HG03280 (cell line): ENCODE results near the gene MTREX.

Experiments used
- ATAC-seq: cut with Tn5 transposase; IDR thresholded peaks from one replicate; pipeline ENCODE4 v1.9.1; 2021; ENCODE audit warnings: mild to moderate bottlenecking, moderate library complexity; ENCODE audit not compliant: unreplicated experiment

Gene MTREX

DNA sequence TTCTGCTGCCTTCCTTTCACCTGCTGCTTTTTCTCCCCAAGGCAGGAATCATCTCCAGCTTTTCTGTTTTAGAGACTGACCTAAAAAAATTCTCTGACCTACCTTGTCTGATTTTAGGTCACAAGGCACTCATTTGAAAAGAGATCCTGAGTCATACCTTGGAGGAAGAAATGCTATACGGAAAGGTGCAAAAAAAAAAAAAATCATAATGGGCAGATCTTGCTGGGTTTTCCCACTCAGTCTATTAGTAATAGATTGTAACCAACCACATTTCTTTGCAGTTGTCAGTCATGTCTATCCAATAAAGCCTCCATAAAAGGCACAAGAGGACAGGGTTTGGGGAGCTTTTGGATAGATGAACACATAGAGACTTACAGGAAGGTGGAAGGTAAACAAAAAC, 70.0 kb downstream of the MTREX start:
- no peak for ATAC-seq

GRCh38 chr5:55383254-55383653, 75.5 kb downstream of the MTREX start:
- no peak for ATAC-seq

DNA sequence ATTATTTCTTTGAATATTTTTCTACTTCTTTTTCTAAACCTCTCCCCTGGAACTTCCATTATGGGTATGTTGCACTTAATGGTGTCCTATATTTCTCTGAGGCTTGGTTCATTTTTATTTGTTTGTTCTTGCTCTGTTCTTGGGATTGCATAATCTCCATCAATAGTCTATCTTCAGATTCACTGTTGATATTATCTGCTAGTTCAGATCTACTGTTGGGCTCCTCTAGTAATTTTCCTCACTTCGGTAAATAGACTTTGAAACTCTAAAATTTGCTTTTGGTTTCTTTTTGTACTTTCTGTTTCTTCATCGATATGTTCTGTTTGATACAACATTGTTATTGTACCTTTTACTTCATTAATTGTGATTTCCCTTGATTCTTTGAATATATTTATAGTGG, 76.3 kb downstream of the MTREX start:
- no peak for ATAC-seq

DNA sequence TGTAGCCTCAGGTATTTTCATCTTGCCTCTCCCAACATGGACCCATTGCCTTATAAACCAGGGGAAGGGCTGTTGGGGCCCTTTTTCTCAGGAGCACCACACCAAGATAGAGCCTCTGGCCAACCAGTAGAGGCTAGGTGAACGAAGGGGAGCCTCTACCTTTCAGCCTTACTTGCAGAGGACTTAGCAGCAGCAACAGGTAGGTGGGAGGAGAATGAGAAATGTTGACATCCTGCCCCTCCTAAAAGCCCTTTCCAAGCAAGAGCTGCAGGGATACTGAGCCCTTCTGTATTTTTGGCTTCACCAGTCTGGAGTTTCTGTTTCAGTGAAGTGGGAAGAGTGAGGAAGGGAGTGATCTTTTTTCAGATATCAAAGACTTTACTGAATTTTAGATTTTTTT, 77.4 kb downstream of the MTREX start:
- no peak for ATAC-seq

DNA sequence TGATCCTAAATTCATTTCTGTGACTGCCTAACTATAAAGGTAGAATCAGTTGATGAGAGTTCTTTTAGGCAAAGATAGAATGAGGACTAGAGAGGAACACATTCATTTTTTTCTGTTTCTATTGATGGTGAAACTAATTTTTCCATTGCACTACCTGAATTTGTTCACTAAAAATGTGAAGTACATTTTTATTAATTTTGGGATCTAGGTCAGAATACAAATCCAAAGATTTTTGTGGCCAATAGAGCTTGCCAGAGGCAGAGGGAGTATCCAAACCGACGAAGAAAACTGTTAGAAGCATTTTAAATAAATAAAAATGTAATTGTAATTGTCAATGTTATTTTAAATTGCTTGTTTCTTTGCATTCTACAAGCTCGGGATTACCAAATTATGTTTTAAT, 78.1 kb downstream of the MTREX start:
- ATAC-seq = no peak

- ATAC-seq = no peak
Measured at GRCh38 chr5:55386356-55386755, 78.6 kb downstream of the MTREX start.

DNA sequence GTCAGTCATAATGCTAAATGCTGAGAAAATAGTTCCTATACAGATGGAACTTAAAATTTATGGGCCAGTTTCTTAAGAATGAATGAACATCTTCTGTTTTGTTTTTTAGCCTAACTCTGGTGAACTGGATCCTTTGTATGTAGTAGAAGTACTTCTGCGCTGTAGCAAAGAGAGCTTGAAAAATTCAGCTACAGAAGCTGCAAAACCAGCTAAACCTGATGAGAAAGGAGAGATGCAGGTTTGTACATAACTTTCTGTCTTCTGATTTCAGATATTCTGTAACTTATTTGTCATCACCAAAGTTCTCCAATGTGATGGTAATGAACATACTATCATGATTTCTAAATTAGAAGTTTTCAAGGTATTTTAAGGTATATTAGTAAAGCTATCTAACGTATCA, 80.1 kb downstream of the MTREX start:
- ATAC-seq = no peak

DNA sequence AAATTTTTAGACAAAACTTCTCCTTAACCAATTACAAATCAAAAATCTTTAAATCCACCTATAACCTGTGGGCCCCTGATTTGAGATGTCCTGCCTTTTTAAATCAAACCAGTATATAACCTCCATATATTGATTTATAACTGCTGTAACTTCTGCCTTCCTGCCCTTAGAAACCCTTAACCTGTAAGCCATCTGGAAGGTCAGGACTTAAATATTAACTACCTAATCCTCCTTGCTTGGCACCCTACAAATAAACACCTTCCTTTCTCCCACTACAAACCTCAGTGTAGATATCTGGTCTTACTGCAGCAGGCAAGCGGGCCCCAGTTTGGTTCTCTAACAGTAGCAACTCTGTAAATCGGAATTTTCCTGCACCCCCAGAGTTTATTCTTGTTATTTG, 83.9 kb downstream of the MTREX start:
- no peak for ATAC-seq

DNA sequence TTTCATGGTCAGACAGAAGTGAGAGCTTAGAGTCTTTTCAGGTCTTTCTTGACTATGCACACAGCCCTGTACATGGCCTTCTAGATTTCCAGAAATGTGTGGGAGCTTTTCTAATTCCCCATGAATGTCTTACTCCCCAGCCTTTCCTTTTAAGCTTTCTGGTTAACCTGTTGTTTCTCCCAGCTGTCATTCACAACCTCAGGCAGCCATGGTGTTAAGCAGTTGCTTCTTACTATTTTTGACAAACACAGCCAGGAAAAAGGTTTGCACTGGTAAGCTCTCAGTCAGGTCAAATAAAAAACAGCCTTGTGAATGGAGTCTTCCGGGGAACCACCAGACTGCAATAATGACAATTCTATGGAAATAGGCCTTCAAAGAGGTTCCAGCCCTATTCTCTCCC, 84.9 kb downstream of the MTREX start:
- ATAC-seq = no peak

- no peak for ATAC-seq
Measured at GRCh38 chr5:55393501-55394175, 85.8 kb downstream of the MTREX start.

GRCh38 chr5:55402199-55402598, 94.4 kb downstream of the MTREX start:
- no peak for ATAC-seq

DNA sequence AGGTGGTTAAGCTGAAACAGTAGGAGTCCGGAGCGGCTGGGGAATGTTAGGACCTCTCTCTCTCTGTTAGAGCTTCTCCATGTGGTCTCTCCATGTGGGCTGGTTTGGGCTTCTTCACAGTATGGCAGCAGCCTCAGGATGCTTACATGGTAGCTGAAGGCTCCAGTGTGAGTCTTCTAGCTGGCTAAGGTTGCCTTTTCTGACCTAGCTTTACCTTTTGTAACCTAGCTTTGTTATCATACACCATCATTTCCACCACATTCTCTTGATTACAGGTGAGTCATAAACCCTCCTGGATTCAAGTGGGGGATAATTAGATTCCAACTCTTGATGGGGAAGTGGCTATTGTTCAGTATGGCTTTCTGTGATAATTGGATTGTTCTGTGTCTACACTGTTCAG, 98.5 kb downstream of the MTREX start:
- ATAC-seq = no peak

GRCh38 chr5:55407059-55407684, 99.4 kb downstream of the MTREX start:
- ATAC-seq = no peak

DNA sequence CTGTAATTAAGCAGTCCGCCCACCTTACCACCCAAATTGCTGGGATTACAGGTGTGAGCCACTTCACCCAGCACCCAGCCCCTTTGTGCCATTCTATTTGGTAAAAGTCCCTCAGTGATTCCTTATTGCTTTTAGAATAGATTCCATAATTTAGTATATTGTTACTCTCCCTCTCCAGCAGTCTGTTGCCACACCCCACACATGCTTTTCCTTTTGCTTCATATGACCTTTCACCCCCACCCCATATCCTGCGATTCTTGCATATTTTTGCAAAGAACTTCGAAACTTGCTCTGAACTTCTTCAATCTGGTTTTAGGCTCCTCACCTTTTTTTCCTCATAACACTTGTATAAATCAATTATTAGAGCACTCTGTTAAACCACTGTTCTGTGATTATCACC, 100.2 kb downstream of the MTREX start:
- ATAC-seq = no peak

DNA sequence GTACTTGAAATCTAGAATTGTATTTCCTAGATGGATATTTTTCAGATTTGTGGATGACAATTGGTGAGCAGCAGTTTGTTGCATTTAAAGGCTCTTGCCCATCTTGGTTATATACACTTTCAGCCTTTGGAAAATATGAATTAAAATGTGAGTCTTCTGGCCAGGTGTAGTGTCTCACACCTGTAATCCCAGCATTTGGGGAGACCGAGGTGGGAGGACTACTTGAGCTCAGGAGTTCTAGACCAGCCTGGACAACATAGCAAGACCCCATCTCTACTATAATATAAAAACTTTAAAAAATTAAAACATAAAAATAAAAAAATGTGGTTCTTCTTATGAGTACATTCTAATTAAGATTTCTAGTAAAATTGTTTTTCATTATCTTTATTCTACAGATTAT, 102.0 kb downstream of the MTREX start:
- ATAC-seq = no peak

DNA sequence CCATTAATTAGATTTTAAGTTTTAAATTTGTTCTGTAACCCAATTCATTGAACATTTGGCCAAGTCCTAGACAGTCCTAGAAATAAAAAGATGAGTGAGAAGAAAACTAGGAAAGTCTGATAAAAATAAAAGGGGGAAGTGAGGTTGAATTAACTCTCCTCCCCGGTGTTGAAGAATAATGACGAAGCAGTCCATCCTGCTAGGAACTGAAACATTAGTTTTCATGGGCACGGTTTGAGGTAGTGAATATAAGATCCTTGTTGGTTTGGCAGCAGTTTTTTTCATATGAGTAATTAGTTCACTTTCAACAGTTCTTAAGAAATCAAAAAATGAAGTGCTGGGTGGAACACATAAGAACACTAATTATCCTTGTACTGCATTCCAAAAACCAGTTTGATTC, 103.1 kb downstream of the MTREX start:
- no peak for ATAC-seq

DNA sequence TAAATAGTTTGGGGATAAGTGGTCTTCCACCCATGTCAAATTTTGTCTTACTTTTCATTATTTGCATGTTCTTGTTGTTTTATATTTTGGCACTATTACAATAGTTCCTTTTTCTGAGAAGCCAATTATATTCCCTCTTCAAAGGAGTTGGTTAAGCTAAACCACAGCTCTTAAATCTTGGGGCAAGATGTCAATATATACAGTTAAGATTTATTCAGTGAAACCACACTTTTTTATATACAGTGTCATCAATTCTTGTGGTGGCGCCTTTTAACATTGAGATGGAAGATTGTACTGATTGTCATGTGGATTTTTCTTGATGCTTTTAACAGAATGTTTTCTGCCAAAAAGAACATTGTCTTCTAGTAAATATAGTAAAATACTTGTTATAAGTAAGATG, 104.1 kb downstream of the MTREX start:
- no peak for ATAC-seq

DNA sequence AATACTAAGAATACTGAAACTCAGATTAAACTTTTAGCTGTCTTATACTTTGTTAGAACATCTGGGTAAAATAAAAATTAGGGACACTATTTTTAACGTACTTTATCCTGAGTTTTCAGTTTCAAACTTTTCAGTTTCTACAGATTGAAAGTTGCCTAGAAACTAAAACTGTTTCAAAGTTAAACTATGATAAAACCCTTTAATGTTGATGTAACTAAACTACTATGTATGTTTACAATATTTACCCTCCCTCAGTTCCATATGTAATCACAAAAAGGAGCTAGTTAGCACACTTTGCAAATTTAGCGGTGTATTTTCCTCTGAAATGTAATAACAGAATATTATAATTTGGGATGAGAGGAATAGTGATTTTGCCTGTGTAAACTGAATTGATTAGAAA, 105.9 kb downstream of the MTREX start:
- no peak for ATAC-seq

DNA sequence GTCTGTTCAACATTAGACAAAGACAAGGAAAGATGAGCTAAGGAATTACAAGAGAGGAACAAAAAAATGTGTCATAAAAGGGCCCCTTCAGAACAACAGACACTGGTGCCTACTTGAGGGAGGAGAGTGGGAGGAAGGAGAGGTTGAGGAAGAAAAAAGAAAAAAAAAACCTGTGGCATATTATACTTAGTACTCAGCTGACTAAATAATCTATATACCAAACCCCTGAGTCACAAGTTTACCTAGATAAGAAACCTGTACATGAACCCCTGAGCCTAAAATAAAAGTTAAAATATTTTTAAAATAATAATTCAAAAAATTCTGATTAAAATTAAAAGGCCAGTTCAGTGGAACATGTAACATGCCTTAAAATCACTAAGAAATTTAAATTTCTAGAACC, 107.3 kb downstream of the MTREX start:
- no peak for ATAC-seq

GRCh38 chr5:55416306-55416705, 108.5 kb downstream of the MTREX start:
- no peak for ATAC-seq

GRCh38 chr5:55418994-55419968, 111.5 kb downstream of the MTREX start:
- no peak for ATAC-seq

- peak; percentile 93 for ATAC-seq
Measured at GRCh38 chr5:55421074-55421529, 113.3 kb downstream of the MTREX start.
